GM18507 (cell line): ENCODE data around the gene S100A7.

Experiments used
- DNase-seq: peaks from one replicate; pipeline ENCODE4 v3.0.0; 2011; ENCODE audit warnings: low read depth; ENCODE audit not compliant: insufficient read length; ENCODE audit errors: extremely low spot score
- FAIRE-seq: peaks from 2 replicates; lab custom pipeline; 2011; peaks lifted over from hg19 to GRCh38; lab: Jason Lieb, UNC

S100A7 gene

DNA sequence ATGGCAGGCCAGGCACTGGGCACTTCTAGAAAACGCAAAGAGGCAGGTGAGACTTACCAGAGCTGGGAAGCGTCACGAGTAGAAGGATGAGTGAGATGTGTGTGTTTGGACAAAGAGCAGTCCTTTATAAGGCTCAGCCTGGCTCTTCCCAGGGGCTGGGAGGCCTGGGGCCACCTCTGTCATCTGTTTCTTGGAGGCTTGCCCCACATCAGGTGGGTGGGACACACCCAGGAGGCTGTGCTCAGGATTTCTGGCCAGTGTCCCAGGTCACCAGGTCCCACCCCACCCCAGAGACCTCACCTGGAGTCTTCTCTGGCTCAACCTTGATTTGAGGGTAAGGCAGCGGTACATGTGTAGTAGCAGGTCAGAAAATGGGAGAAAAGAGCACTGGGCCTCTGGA lies at the start of gene S100A7:
TSS of gene S100A7 (minus strand) at position 101 of the 400 bp plus-strand sequence. CDS start 1,638 bp downstream, outside the sequence.
- DNase-seq = no peak
- FAIRE-seq = no peak

DNA sequence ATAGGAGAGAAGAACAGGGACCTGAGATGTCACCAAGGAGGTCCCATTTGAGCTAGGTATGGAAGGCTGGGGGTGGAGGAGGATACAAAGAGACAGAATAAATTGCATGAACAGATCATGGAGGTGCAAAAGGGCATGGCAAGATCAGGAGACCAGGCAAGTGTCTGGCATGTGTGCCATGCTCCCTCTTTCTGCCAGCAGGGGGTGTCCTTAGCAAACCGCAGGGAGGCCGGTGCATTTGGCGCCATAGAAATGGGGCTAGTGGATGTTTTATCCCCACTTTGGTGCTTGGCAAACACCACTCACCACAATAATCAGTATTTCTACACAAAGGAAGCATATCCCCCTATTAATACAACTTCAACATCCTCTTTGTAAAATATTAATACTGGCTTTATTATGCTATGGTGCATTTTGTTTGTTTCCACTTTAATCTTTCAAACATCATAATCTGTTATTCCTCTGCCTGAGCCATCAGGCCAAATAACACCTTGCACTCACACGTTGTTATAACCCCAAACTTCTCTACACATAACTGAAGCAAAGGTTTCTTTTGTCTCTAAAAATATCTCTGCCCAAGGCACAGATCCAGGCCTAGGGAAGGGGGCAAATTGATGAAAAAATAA lies 49.4 kb upstream of the S100A7 start:
- FAIRE-seq = peak; percentile 79

DNA sequence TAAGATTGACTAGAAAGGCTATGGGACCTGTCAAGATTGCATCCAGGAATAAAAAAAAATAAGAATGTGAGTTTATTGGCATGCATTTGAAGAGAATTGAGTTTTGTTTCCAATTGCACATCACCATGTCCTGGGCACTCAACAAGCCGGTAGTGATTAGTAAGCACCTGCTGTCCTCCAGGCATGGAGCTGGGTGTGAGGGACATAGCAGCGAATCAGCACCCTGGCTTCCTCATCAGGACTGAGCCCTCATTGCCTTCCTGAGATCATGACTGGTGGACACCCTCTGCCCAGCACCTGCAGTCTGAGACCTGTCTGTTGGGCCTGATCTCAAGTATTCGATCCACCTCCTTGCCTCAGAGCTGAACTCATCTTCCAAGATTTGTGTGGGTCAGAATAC lies 48.6 kb upstream of the S100A7 start:
- DNase-seq (no peak), FAIRE-seq (no peak)

More for the DNA sequence above, 49.4 kb upstream of the S100A7 start:
- DNase-seq = peak; percentile 30

DNA sequence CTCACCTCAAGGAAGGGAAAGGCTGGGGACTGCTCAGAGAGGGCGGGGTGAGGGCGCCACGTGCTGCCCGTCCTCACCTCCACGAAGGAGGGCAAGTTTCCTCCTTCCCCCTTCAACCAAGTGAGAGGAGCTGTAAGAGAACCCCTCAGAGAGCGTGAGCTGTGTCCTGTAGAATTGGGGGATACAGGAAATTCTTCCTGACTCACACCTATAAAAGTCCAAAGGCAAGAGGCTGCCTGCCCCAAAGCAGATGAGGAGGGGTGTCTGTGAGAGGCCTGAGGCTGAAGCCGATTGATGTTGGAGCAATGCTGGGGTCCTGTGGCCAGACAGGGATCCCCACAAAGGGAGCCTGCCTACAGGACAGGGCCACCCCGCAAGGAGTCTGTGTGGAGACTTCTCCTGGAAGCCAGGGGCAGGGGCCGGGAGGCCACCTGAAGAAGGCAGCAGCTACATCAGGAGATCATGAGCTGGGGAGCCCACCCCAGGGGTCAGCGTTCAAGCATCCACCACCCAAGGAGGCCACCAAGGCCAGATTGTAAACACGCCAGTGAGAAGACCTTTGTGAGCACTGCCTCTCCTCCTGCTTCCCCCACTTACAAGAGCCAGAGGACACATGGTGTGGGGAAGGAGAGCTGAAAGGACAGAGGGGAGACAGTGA lies 47.6 kb upstream of the S100A7 start:
- DNase-seq = no peak
- FAIRE-seq = no peak

DNA sequence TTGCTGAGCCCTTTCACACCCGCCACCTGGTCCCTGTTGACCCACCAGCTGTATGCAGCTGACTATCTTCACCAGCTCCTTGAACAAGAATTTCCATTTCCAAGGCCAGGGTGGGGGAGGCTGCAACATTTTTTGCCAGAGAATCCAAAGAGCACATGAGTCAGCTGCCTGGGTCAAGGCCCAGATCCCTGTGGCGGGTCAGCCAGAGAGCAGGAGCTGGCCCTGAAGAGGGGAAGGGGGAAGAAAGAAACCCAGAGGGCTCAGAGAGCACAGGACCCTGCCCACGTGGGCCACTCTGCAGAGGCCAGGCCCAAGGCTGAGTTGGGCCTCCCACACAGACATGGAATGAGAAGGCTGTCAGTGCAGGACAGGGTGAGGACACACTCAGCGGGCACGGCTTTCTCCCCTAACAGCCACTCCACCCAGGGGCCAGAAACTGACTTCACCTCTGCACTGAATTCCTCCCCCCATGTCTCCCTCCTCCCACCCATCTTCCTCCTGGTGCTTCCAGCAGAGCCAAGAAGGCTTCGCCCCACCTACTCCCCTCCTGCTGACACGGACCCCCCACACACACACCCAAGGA lies 46.5 kb upstream of the S100A7 start:
- DNase-seq = no peak
- FAIRE-seq = no peak

DNA sequence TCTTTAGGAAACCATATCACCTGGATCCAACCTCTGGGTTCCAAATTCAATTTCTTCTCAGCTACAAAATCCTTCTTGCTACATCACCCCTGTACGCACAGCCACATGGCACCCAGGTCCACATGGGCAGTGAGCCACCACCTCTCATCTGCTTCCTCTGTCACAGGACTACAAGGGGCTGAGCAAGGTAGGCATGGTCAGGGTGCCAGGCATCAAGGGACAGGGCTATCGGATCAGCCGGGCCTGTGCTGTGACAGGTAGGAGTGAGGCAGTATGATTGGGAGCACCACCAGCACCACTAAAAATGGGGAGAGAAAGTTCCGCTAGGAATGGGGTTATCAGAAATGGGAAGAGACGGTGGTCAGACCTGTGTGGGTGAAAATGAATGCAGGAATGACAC lies 45.9 kb upstream of the S100A7 start:
- FAIRE-seq = no peak
- DNase-seq = no peak

DNA sequence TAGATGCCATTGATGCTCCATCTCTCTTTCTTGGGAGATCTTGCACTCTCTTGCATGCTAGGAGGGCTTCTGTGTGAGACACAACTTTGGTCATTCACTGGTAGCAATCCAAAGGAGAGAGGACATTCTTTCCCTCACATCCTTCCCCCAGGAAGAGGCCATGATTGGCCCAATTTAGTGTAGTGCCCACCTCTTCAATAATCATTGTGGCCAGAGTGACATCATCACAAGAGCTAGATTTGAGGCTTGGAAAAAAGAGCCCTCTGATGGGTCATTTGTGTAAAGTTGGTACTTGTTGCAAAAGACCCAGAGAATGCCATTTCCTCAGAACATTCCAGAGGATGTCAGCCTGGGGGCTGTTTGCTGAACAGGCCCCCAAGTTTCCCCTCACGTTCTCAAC lies 45.1 kb upstream of the S100A7 start:
- no peak for FAIRE-seq

DNA sequence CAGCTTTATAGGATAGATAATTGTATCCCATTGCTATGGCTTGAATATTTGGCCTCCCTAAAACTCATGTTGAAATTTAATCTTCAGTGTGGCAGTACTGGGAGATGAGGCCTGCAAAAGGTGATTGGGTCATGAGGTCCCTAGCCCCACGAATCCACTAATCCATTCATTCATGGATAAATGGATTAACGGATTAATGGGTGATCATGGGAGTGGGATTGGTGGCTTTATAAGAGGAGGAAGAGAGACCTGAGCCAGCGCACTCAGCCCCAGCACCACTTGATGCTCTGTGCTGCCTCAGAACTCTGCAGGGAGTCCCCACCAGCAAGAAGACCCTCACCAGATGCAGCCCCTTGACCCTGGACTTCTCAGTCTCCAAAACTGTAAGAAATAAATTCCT lies 43.3 kb upstream of the S100A7 start:
- DNase-seq (no peak), FAIRE-seq (no peak)

More for the DNA sequence above, 45.1 kb upstream of the S100A7 start:
- no peak for DNase-seq

DNA sequence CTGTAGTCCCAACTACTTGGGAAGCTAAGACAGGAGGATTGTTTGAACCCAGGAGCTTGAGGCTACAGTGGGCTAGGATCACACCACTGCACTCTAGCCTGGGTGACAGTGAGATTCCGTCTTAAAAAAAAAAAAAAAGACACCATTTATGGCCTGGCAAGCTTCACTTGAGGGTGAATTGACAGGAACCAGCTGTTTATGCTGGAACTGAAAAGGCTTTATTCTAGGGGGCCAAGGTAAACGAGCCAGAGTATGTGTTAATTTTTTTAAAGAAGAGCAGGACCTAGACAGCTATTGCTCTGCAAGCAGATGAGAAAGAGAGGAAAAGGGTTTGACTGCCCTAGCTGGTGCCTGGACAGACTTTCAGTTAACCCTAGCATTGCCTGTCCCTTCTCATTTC lies 38.3 kb upstream of the S100A7 start:
- no peak for DNase-seq
- FAIRE-seq = no peak

DNA sequence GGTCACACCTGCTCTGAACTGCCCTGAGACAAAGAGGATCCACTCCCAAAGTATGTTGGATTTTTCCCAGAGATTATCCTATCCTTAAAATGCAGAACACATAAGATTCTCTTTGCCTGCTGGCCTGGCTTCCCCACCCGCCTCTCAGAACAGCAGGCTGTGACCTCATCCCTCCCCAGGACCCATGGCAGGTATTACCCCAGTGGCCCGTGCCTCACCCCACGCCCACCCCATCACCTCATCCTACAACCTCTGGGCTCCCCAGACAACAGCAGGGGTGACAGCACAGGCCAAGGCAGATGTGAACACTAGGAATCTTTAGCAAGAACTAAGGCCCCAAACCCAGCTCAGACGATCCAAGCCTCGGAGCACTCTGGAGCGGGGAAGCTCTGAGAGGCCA lies 35.1 kb upstream of the S100A7 start:
- DNase-seq = no peak
- FAIRE-seq = no peak

DNA sequence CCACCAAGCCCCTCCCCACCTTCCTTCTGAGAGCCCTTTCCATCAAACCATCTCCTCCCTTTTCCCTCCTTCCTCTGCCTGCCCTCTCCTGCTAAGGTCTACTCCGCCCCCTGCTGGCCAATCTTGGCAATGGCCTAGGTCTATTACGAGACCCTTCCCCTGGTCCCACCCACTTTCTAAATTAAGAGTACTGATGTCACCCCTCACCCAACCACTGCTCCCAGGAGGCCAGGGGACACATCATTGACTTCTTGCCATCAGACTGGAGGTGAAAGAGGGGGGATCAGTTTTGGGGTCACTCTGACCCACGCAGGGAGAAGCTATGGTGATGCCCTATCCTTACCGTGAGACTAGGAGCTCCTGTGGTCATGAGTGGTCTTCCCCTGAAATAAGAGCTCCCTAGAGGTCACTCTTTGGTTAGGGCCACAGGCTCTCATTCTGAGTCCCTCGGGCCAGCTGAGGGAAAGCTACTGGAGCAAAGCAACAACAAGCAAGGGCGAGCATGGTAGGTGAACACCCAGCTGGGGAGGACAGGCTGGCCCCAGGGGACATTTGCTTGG lies 34.6 kb upstream of the S100A7 start:
- peak; percentile 80 for FAIRE-seq
- no peak for DNase-seq

DNA sequence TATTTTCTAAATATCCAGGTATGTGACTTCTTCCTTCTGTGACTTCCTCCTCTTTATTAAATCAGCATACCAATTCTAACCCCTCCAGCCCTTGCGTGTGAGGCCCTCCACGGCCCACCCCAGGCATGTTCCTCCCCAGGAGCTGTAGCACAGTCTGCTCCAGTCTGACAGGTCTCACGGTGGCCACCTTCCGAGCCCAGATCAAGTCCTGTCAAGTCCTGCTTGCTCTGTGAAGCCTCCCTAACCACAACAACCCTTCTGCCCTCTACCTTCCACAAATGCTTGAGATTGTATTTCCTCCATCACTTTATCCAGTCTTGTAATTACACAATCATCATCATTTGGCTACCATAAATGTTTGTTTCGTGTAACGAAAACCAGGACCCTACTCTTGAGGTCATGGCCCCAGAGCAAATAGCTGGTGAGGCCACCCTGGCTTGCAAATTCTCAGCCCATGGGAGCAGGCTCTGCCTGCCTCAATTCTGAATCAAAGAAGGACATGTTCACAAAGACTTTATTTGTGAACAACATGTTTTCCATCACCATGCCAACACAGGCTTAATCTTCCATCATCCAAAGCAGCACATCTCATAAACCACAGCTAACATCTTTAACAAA lies 33.0 kb upstream of the S100A7 start:
- DNase-seq (no peak), FAIRE-seq (no peak)

DNA sequence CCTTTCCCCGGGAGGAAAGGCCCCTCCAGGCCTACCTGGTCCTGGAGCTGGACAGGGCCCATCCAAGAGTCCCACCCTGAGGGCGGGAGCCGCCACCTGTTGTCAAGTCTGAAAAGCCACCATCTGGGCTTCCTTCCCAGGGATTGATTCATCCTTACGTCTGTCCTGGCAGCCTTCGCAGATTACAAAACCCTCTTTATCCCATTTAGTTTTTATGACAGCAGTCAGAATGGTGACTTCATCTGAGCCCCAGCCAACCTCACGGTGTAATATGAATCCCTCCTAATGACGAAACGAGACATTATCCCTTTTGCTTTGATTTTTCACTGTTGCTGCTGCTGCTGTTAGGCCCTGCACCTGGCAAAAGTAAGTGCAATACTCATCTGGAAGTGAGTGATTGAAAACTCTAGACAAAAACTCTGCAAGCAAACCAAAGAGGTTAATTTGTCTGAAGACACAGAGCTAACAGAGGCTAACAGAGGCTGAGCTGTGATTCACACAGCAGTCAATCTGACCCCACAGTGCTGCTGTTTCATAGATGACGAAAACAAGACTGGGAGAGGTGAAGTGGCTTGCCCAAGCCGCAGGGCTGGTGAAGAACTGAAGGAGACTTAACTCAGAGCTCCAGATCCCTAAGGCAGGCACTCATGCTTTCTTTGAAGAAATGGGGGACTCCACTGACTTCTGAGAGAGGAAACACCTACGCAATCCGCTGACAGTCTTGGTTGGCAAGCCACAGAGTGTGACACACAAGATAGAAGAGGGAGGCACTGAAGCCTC lies 30.0 kb upstream of the S100A7 start:
- no peak for DNase-seq
- no peak for FAIRE-seq

DNA sequence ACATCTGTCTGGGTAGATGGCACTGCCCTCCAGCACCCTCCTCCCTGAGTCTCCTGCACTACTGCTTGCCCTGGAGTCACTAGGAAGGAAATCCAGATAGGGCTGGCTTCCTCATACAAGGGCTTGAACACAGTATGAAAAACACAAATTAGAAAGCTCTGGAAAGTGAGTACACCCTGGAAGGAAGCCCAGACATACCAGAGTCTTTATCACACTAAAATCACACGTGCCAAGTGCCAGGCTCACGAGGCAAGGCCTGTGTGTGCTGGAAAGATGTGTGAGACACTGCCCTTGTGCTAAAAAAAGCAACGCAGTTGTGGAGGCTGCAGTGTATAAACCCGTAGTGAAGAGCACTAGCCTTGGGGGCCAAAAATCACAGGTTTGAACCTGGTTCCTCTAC lies 28.3 kb upstream of the S100A7 start:
- FAIRE-seq (no peak), DNase-seq (no peak)

DNA sequence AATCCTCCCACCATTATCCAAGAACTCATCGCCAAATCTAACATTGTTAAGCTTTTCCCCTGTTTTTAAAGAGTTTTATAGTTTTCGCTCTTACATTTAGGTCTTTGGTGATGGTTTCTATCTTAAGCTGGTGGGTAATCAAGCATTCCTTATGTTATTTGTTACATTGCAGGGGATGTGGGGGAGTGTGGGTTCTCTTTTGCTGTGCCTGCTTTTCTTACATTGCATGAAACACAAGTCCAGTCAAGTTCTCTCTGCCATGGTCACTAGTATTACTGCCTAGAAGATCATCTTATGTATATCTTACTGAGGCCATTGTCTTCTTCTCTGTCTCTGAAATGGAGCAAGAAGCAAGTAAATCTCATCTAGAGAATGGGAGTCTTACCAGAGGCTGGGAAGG lies 27.3 kb upstream of the S100A7 start:
- FAIRE-seq (no peak), DNase-seq (no peak)

DNA sequence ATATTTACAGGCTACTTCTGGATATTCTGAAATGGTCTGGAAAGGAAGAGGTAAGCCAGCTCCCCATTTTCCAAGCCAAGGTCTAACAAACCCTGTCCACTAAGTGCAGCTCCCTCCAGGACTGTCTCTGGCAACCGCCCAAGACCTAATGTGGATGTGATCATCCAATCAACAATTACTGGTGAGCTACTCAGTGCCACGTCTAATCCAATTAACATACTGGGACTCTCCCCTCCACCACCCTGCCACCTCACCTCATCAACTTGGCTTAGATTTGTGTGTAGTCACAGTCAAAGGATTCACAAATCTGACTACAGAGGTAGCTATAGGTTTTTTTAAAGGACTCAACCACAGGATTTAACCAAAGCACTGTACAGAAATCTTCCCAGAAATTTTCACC lies 25.4 kb upstream of the S100A7 start:
- no peak for DNase-seq

DNA sequence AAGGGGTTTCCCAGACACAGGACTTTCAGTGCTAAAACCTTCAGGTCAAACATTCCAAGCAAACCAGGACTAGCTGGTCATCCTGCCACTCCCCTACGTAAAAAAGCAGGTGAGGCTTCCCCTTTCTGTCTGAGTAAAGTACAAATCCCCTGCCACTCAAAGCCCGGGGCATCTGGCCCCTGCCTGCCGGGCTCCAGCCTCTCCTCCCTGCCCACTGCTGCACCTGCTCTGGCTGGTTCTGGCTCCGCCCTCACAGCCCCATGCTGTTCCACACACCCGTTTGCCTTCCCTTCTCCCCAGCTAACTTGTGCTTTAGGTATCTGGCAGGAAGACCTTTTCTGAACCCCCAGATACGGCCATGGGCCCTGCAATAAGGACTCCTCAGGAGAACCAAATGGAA lies 23.3 kb upstream of the S100A7 start:
- DNase-seq = no peak
- no peak for FAIRE-seq

More for the DNA sequence above, 25.4 kb upstream of the S100A7 start:
- no peak for FAIRE-seq

DNA sequence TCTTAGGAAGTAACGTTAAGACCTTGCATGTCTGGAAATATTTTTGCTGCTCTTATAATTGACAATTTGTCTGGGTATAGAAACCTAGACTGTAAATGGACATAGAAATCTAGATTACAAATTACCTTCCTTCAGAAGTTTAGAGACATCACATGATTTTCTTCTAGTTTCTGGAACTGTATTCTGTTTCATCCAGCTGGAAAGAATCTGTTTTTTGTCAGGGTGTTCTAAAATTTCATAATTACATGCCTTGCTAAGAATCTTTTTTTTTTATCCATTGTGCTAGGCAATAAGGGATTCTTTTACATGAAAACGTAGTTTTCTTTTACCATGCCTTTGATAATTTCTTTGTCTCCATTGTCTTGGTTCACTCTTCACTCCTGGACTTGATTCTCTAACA lies 20.7 kb upstream of the S100A7 start:
- DNase-seq = no peak
- FAIRE-seq = no peak

DNA sequence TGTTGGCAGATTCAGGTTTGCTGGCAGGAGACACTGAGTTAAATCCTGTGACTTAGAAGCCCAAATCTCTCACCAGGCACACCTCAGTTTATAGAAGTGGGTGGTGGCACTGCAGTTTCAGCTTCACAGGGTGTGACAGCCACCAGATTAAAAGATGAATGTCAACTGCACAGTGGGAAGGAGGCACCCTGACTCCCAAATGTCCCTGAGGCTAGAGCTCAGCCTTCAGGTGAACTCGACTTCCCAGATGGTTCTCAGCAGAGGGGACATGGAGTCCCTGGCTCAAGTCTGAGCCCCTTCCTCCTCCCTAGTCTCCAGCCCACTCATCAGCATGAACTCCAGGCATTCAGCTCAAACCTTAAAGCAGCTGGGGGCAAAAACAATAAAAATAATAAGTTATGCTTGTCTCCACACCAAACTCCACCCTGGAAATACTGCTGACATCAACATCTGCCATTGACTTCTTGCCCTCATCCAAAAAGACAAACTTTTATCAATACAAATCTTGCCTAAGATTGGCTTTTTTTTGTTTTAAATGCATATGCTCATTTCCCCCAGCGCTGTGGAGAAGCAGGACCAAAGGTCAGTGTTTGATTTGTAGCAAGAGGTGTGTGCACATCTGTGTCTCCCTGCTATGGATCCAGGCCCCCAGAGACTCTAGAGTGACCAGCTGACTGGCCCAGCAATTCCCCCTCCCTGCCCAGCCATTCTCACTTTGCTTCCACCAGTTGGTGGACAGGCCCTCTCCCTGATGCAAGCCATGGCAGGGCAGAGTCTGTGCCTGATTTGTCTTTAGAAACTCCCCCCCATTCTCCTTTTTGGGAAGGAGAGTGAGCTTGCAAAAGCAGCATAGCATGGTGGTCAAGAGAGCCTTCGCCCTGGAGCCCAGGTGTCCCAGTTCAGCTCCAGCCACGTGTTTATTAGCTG lies 18.5 kb upstream of the S100A7 start:
- DNase-seq (no peak), FAIRE-seq (no peak)
